Stimulated activated CD4-positive, alpha-beta T cell treated with anti-CD3 and anti-CD28 coated beads, Interleukin-4, amount 100 ng/mL, for 48 hours (primary cell): Measurements from ENCODE around the gene BABAM2.
"Not testable (repeated sequence)": the region's sequence is repeated elsewhere in the genome, so short reads cannot be mapped to it uniquely, and the experiment has no call there.

Experiments
- DNase-seq, 2 donors: peaks; one replicate each; pipeline ENCODE4 v3.0.0-alpha.2; 2020; ENCODE audit warnings: low read depth in 2 of 2

BABAM2 gene

DNA sequence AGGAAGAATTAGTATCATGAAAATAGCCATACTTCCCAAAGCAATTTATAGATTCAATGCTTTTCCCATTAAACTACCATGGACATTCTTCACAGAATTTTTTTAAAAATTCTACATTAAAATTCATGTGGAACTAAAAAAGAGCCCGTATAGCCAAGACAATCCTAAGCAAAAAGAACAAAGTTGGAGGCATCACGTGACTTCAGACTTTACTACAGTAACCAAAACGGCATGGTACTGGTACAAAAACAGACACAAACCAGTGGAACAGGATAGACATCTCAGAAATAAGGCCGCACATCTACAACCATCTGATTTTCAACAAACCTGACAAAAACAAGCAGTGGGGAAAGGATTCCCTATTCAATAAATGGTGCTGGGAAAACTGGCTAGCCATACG lies 440.2 kb downstream of the BABAM2 start:
- DNase-seq, result not testable (repeated sequence)

DNA sequence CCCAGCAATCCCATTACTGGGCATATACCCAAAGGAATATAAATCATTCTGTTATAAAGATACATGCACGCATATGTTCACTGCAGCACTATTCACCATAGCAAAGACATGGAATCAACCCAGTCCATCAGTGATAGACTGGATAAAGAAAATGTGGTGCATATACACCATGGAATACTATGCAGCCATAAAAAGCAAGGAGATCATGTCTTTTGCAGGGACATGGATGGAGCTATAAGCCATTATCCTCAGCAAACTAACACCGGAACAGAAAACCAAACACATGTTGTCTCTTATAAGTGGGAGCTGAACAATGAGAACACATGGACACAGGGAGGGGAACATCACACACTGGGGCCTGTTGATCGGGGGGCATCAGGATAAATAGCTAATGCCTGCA lies 441.3 kb downstream of the BABAM2 start:
- DNase-seq, result not testable (repeated sequence)

DNA sequence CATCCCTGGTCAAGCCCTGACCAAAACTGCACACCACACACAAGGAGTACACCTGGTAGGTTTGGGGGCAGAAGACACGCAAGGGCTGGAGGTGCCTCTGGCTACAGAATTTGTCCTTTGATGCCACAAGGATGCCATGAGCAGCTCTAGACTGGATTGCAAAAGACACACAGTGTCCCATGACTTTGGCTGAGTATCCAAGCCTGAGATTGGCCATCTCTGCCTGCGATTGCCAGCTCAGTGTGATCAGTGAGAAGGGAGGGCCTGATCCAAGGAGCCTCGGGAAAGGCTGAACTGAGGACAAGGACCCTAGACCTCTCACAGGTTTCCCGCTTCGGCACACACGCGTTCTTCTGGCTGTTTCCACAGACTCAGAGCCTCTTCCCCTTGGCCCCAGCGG lies 442.2 kb downstream of the BABAM2 start:
- no peak for DNase-seq

GRCh38 chr2:28333606-28334526 lies 443.3 kb downstream of the BABAM2 start:
- no peak for DNase-seq

GRCh38 chr2:28334527-28334894 lies 444.0 kb downstream of the BABAM2 start:
- DNase-seq, result no peak

DNA sequence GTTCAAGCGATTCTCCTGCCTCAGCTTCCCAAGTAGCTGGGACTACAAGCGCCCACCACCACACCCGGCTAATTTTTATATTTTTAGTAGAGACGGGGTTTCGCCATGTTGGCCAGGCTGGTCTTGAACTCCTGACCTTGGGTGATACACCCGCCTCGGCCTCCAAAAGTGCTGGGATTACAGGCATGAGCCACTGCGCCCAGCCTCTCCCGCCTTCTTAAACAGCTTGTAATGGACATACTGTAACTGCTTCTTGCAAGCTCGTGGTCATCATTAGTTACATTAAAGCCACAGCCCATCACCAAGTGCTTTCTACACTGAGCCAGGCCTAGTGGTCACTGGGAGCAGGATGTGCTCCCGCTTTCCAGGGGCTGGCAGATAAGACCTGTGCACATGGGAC lies 444.7 kb downstream of the BABAM2 start:
- not testable (repeated sequence) for DNase-seq

GRCh38 chr2:28335666-28336065 lies 445.1 kb downstream of the BABAM2 start:
- no peak for DNase-seq

GRCh38 chr2:28336264-28336980 lies 445.9 kb downstream of the BABAM2 start:
- DNase-seq, result no peak

DNA sequence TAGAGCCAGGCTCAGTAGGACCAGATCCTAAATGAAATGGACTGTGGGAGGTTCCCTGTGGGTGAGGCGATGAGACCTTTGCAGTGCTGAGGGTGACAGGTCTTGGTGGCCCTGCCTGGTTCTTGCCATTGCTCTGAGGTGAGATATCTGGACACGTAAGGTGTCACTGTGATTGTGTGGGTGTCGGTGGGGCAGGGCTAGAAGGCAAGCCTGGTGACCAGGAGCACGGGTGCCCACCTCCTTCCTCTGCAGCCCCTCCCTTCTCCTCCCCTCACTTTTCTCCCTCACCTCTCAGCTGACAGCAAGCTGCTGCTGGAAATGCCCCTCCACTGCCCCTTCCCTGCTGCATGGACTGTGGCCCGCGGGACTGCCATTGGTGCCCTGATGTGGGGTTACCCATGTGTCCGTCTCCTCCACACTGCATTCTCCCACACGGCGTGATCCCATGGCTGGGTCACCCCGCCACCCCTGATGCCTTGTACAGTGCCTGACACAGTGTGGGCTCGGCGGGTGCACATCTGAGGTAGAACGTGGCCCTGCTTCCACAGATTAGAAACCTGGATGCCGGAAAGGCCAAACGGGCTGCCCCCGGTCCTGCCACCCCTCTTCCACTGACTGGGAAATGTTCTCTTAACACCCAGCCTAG lies 446.6 kb downstream of the BABAM2 start:
- DNase-seq, result no peak

DNA sequence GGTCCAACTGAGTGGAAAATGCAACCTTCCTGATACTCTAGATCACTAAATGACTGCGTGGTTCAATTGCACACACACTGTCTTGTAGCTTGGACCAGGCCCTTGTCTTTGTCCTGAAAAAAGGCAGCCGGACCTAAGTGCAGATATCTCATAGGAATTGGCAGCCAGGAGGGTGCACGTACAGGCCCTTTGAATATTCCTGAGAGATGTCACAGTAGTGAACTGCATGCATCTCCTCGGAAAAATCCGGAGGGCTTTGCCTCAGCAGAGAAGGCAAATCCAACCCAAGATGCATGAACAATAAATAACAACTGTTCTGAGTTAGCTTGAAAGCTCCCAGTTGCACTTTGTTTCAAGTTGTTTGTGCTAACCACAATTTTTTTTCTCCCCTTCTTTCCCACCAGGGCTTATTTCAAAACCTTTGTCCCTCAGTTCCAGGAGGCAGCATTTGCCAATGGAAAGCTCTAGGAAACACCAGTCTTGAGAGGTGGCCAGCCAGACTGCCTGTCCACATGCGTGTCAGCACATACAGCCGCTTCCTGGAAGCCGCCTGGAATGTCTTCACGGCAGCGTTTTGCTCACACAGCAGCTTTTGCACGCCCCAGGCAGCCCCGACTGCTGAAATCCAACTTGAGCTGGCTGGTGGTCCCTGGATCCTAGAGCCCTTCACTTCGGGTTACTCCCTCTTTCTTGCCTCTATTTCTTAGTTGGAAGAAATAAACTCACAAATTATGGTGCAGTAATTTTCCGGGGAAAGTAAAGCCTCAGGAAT lies 447.7 kb downstream of the BABAM2 start:
- no peak for DNase-seq

DNA sequence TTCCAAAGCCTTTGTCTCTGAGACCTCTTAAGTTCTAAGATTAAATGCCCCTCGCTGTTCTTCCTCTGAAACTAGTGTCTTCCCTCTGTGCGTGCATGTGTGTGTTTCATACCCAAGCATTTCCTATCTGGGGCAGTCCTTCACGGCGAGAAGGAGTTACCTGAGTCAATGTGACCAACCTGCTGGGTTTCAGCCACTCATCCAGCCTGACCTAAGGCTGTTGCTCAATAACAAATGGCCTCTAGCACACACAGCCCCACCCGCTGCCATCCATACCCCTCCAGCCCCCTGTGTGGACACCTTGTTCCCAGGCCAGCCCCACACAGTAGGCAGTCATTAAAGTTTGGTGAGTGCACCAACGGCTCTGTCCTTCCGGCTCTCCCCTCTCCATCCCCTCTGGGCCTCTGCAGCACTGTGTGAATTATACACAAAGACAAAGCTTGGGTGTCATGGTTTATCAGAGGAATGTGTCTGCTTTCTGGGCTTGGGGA lies 448.3 kb downstream of the BABAM2 start:
- DNase-seq, result no peak

DNA sequence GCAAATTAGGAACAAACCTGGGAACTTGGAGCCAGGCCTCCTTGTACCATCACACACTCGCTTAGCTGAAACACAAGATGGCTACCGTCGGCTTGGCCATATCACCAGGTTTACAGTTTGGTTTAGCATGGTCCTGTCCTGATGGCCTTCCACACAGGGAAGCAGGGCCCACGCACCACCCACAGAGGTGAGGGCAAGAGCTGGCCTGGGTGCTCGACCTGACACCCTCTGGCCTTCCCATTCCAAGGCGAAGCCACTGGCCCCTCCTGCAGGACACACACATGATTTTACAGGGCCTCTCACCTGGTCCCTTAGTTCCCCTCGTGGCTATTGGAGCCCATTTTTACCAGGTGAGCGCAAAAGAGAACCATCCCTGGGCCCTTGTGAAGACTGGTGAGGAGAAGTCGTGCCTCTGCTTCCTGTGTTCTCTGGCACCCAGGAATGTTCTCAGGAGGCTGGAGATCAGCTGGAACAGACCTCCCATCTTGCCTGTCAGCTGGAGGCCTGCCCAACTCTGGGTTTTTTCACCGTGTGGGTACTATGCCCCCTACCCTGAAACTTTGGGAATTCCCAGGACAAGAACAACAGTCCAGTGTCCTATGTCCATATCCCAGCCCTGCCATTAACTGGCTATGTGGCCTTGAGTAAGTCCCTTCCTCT lies 449.1 kb downstream of the BABAM2 start:
- DNase-seq, result no peak

- DNase-seq, result no peak
These were observed 450.0 kb downstream of the BABAM2 start for GRCh38 chr2:28340312-28341202.

DNA sequence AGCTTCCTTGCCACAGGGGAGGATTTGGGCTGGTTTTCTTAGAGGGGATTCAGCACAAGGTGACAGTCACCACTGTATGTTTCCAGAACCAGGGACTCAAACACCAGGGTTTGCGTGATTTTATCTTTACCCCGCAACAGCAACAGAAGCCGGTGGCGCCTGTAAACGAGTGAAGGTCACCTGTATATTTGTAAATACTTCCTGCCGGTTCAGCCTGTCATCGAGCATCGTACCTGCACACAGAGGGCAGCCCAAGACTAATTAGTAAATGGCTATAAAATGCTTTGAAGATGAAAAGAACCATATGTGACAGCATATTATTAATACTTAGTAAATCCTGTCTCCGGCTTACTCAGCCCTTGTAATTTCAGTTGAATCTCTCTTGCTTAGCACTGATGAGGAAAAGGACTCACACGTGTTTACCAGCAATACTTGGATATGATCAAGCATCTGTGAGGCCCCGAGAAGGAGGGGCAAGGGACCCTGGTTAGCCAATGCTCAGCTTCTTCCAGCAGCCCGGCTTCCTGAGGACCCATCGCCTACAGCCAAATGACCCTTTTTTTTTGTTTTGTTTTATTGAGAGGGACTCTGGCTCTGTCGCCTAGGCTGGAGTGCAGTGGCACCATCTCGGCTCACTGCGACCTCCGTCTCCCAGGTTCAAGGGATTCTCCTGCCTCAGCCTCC lies 450.8 kb downstream of the BABAM2 start:
- no peak for DNase-seq

DNA sequence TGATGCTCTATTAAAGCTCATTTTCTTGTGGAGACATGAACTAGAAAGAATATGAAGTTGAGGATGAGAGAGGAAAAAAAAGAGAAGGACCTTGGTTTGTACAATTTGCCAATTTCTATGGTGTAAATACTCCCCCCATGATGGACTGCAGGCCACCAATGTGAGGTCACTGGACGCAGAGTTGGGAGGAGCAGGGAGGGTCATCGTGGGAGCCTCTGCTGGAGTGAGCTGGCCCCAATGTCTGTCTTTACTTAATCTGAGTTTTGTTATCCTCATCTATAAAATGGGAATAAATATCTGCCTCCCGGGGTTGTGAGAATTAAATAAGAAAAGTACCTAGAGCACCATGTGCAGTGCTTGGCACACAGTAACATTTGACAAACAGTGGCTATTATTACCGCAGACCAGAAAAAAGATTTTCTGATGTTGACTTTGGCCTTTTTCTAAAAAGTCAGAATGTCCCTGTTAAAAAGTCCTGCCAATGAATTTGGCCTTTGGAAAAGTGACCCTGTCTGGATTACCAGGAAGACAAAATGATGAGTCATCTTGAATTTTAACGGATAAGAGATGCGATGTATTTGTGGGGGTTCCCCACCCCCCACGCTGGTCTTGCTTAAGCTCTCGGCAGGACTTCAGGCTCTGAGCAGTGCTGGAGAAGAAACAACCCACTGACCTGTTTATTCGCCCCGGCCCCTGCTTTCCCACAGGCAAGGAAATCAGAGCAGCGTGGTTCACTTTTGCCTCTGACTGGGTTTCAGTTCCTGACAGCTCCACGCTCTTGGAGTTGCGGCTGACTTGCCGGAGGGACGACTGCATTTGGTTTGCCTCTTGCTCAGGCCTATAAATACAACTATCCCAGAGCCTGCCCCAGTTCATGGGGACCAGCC lies 451.8 kb downstream of the BABAM2 start:
- DNase-seq, result no peak

- no peak for DNase-seq
These were observed 452.8 kb downstream of the BABAM2 start for GRCh38 chr2:28343184-28343942.

- no peak for DNase-seq
These were observed 453.6 kb downstream of the BABAM2 start for GRCh38 chr2:28343971-28344715.
